ENCODE results near the gene ARPC5.

DNA sequence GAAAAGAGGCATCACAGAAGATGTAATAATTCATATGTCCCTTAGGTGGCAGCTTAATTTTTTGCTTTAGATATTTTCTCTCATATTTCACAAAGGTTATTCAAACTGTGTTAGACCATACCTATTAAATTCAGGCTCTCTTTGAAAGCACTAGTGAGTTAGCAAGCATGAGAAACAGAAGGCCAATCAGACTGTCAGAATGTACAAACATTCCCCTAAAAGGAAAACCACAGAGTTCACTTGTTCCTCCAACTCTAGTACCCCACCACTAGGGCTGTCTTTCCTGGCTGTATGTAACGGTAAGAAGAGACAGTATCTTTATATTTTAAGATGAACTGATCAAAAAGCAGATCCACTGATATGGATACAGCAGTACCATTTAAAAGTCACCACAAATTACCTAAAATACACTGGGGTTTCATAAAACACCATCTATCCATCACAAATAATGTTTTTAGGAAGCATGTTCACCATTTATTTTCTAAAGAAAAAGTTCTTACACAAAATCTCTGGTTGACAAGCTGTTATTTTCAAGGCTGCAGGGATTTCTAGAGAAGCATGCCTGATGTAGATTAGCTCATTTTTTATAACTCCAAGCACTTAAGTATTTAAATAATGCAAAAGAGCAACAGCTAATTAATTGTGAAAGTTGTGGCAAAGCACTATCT lies 1.8 kb downstream of the ARPC5 start:
- no peak for TF ChIP-seq EZH2 (IDR thresholded peaks at IDR 0.05; ENCODE audit: borderline replicate concordance, insufficient read depth, low read depth, low read length, poor library complexity, severe bottlenecking)
- TF ChIP-seq, protein P1, sequence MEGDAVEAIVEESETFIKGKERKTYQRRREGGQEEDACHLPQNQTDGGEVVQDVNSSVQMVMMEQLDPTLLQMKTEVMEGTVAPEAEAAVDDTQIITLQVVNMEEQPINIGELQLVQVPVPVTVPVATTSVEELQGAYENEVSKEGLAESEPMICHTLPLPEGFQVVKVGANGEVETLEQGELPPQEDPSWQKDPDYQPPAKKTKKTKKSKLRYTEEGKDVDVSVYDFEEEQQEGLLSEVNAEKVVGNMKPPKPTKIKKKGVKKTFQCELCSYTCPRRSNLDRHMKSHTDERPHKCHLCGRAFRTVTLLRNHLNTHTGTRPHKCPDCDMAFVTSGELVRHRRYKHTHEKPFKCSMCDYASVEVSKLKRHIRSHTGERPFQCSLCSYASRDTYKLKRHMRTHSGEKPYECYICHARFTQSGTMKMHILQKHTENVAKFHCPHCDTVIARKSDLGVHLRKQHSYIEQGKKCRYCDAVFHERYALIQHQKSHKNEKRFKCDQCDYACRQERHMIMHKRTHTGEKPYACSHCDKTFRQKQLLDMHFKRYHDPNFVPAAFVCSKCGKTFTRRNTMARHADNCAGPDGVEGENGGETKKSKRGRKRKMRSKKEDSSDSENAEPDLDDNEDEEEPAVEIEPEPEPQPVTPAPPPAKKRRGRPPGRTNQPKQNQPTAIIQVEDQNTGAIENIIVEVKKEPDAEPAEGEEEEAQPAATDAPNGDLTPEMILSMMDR (IDR thresholded peaks at IDR 0.05) = peak; percentile 86
